ENCODE results near the gene KHDRBS1. TPM values are rescaled to one million over a fixed set of nuclear protein-coding genes. Genes with fewer than 3 reads are reported as not detected.

KHDRBS1 gene
- total RNA-seq, 1 donor from 2014 or later = 39.8 TPM

GRCh38 chr1:32005522-32005921 lies 8.1 kb upstream of the KHDRBS1 start:
- TF ChIP-seq, protein P1, sequence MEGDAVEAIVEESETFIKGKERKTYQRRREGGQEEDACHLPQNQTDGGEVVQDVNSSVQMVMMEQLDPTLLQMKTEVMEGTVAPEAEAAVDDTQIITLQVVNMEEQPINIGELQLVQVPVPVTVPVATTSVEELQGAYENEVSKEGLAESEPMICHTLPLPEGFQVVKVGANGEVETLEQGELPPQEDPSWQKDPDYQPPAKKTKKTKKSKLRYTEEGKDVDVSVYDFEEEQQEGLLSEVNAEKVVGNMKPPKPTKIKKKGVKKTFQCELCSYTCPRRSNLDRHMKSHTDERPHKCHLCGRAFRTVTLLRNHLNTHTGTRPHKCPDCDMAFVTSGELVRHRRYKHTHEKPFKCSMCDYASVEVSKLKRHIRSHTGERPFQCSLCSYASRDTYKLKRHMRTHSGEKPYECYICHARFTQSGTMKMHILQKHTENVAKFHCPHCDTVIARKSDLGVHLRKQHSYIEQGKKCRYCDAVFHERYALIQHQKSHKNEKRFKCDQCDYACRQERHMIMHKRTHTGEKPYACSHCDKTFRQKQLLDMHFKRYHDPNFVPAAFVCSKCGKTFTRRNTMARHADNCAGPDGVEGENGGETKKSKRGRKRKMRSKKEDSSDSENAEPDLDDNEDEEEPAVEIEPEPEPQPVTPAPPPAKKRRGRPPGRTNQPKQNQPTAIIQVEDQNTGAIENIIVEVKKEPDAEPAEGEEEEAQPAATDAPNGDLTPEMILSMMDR (IDR thresholded peaks at IDR 0.05; ENCODE audit: insufficient read depth, low read length, severe bottlenecking) = no peak
- Histone ChIP-seq H3K36me3 (ENCODE audit: control insufficient read depth, insufficient read depth, low read length) (no peaks in the 10 kb centered on the region), H3K4me3 (ENCODE audit: low read depth, low read length) (no peak overlapping the region), H3K27me3 (ENCODE audit: control insufficient read depth, insufficient read depth, low read length) (no peaks in the 10 kb centered on the region)
- FAIRE-seq = no peak
- DNase-seq (ENCODE audit: low read depth) = no peak

GRCh38 chr1:32007591-32007940 lies 6.1 kb upstream of the KHDRBS1 start:
- Histone ChIP-seq H3K4me3 (ENCODE audit: low read depth, low read length) (no peak overlapping the region), H3K36me3 (ENCODE audit: control insufficient read depth, insufficient read depth, low read length) (no peaks in the 10 kb centered on the region), H3K27me3 (ENCODE audit: control insufficient read depth, insufficient read depth, low read length) (no peaks in the 10 kb centered on the region)
- no peak for DNase-seq (ENCODE audit: low read depth)
- FAIRE-seq = peak; percentile 7
- TF ChIP-seq, protein P1 (IDR thresholded peaks at IDR 0.05; ENCODE audit: insufficient read depth, low read length, severe bottlenecking) = no peak

DNA sequence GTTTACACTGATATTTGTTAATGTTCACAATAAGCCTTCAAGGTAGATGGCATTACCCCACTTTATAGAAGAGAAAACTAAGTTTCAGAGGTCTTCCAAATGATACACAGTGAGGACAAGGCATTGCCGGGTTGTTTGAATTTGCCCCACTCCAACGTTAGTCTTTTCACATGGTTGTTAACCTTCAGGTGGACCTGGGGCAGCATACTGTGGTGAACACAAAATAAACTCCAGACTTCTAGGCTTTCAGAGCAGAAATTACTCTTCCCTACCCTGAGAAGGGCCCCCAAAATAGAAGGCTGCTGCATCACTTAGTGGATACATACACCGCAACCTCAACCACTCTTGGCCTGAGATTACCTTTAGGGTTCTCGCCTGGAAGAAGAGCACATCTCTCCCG lies 3.4 kb upstream of the KHDRBS1 start:
- TF ChIP-seq, protein P1 (IDR thresholded peaks at IDR 0.05; ENCODE audit: insufficient read depth, low read length, severe bottlenecking) = no peak
- Histone ChIP-seq H3K27me3 (ENCODE audit: control insufficient read depth, insufficient read depth, low read length) (no peaks in the 10 kb centered on the region), H3K4me3 (ENCODE audit: low read depth, low read length) (no peak overlapping the region), H3K36me3 (ENCODE audit: control insufficient read depth, insufficient read depth, low read length) (no peaks in the 10 kb centered on the region)
- DNase-seq (ENCODE audit: low read depth) = no peak
- FAIRE-seq = no peak

GRCh38 chr1:32012709-32013385 lies 821 bp upstream of the KHDRBS1 start:
- Histone ChIP-seq H3K36me3 (ENCODE audit: control insufficient read depth, insufficient read depth, low read length) (no peaks in the 10 kb centered on the region), H3K27me3 (ENCODE audit: control insufficient read depth, insufficient read depth, low read length) (no peaks in the 10 kb centered on the region), H3K4me3 (ENCODE audit: low read depth, low read length) (peak overlapping the region; percentile 81)
- TF ChIP-seq, protein P1 (IDR thresholded peaks at IDR 0.05; ENCODE audit: insufficient read depth, low read length, severe bottlenecking) = no peak
- FAIRE-seq = no peak
- DNase-seq (ENCODE audit: low read depth) = peak; percentile 8

DNA sequence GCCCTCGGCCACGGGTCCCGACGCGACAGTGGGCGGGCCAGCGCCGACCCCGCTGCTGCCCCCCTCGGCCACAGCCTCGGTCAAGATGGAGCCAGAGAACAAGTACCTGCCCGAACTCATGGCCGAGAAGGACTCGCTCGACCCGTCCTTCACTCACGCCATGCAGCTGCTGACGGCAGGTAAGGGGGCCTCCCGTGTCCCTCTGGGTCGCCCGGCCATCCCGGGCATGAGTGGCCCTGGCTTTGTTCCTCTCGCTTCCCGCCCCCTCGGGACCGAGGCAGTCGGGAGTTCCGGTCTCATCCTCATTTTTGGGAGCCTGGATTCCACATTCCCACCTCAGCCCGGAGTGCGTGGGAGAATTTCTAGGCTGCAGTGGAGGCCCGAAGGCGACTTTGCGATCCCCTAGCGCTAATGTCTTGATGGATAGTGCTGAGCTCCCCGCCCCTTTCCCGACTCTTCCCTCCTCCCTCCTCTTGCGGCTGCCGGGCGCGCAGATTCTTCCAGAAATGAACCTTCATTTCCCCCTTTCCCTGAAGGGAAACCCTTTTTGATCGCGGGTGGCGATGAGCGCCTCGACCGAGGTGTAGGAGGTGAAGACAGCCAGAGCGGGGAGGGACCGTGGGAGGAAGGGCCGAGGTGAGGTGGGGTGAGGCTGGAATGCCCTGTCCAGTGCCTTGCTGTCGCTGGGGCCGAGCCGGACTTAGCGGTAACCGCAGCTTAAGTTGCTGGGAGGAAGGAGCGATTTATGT lies 705 bp downstream of the KHDRBS1 start:
- TF ChIP-seq, protein P1 (IDR thresholded peaks at IDR 0.05; ENCODE audit: insufficient read depth, low read length, severe bottlenecking) = no peak
- DNase-seq (ENCODE audit: low read depth) (peak; percentile 30), FAIRE-seq (no peak)
- H3K27me3 ChIP-seq (ENCODE audit: control insufficient read depth, insufficient read depth, low read length) = no peaks in the 10 kb centered on the region
- H3K36me3 ChIP-seq (ENCODE audit: control insufficient read depth, insufficient read depth, low read length) = no peaks in the 10 kb centered on the region
- H3K4me3 ChIP-seq (ENCODE audit: low read depth, low read length) = peak overlapping the region; percentile 81

All from bronchial epithelial cell (primary cell).